Activated CD4-positive, alpha-beta T cell treated with anti-CD3 and anti-CD28 coated beads for 4 hours (primary cell): ENCODE data around the gene DNM2.
"Not testable (repeated sequence)": the region's sequence is repeated elsewhere in the genome, so short reads cannot be mapped to it uniquely, and the experiment has no call there.

Experiments used
- DNase-seq, 2 donors: peaks; one replicate each; pipeline ENCODE4 v3.0.0-alpha.2; 2020

DNM2 gene

GRCh38 chr19:10727685-10728201 is 9.9 kb downstream of the DNM2 start:
- no peak for DNase-seq

- no peak for DNase-seq
Observed at GRCh38 chr19:10729411-10729810, 11.5 kb downstream of the DNM2 start.

GRCh38 chr19:10730932-10731331 is 13.1 kb downstream of the DNM2 start:
- no peak for DNase-seq

GRCh38 chr19:10735741-10736140 is 17.9 kb downstream of the DNM2 start:
- DNase-seq: no peak

GRCh38 chr19:10736189-10736588 is 18.3 kb downstream of the DNM2 start:
- no peak for DNase-seq

GRCh38 chr19:10736916-10737551 is 19.2 kb downstream of the DNM2 start:
- DNase-seq: no peak

GRCh38 chr19:10737722-10738121 is 19.8 kb downstream of the DNM2 start:
- no peak for DNase-seq

- DNase-seq: no peak
Observed at GRCh38 chr19:10740798-10741197, 22.9 kb downstream of the DNM2 start.

- no peak for DNase-seq
Observed at GRCh38 chr19:10742476-10742875, 24.6 kb downstream of the DNM2 start.

GRCh38 chr19:10744253-10744798 is 26.4 kb downstream of the DNM2 start:
- DNase-seq: no peak

- no peak for DNase-seq
Observed at GRCh38 chr19:10744801-10745293, 27.0 kb downstream of the DNM2 start.

GRCh38 chr19:10746437-10746836 is 28.6 kb downstream of the DNM2 start:
- not testable (repeated sequence) for DNase-seq

GRCh38 chr19:10747271-10747670 is 29.4 kb downstream of the DNM2 start:
- DNase-seq: no peak

- DNase-seq: no peak
Observed at GRCh38 chr19:10747674-10748073, 29.8 kb downstream of the DNM2 start.

GRCh38 chr19:10748195-10748926 is 30.5 kb downstream of the DNM2 start:
- DNase-seq: no peak

- no peak for DNase-seq
Observed at GRCh38 chr19:10748927-10749434, 31.1 kb downstream of the DNM2 start.

- no peak for DNase-seq
Observed at GRCh38 chr19:10749435-10750384, 31.8 kb downstream of the DNM2 start.

- no peak for DNase-seq
Observed at GRCh38 chr19:10751109-10751953, 33.5 kb downstream of the DNM2 start.

GRCh38 chr19:10752237-10752912 is 34.5 kb downstream of the DNM2 start:
- no peak for DNase-seq

- no peak for DNase-seq
Observed at GRCh38 chr19:10752913-10753704, 35.2 kb downstream of the DNM2 start.
